ENCODE results near the gene NT5DC3.

DNA sequence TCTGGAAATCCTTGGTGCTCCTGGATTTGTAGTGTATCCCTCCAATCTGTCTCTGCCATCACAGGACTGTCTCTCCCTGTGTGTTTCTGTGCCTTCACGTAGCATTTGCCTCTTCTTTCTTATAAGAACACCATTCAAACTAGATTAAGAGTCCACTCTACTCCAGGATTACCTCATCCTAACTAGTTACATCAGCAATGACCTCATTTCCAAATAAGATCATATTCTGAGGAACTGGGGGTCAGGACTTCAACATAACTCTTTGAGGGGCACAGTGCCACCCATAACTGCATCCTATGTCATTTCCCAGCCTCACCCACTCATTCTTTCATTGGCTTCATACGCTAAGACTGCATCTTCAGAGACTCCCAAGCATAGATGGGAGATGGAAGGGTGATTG is 106.2 kb downstream of the NT5DC3 start:
- TF ChIP-seq ZBTB21 (CRISPR knock-in tag; IDR thresholded peaks at IDR 0.05; ENCODE audit: borderline replicate concordance): no peak
- no peak for TF ChIP-seq ETV6 (CRISPR knock-in tag; IDR thresholded peaks at IDR 0.05)
- TF ChIP-seq, protein P1, sequence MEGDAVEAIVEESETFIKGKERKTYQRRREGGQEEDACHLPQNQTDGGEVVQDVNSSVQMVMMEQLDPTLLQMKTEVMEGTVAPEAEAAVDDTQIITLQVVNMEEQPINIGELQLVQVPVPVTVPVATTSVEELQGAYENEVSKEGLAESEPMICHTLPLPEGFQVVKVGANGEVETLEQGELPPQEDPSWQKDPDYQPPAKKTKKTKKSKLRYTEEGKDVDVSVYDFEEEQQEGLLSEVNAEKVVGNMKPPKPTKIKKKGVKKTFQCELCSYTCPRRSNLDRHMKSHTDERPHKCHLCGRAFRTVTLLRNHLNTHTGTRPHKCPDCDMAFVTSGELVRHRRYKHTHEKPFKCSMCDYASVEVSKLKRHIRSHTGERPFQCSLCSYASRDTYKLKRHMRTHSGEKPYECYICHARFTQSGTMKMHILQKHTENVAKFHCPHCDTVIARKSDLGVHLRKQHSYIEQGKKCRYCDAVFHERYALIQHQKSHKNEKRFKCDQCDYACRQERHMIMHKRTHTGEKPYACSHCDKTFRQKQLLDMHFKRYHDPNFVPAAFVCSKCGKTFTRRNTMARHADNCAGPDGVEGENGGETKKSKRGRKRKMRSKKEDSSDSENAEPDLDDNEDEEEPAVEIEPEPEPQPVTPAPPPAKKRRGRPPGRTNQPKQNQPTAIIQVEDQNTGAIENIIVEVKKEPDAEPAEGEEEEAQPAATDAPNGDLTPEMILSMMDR (IDR thresholded peaks at IDR 0.05): no peak
- TF ChIP-seq, protein P2, sequence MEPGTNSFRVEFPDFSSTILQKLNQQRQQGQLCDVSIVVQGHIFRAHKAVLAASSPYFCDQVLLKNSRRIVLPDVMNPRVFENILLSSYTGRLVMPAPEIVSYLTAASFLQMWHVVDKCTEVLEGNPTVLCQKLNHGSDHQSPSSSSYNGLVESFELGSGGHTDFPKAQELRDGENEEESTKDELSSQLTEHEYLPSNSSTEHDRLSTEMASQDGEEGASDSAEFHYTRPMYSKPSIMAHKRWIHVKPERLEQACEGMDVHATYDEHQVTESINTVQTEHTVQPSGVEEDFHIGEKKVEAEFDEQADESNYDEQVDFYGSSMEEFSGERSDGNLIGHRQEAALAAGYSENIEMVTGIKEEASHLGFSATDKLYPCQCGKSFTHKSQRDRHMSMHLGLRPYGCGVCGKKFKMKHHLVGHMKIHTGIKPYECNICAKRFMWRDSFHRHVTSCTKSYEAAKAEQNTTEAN (CRISPR knock-in tag; IDR thresholded peaks at IDR 0.05): no peak
- TF ChIP-seq GTF2I (CRISPR knock-in tag; conservative IDR thresholded peaks at IDR 0.05): no peak
- no peak for TF ChIP-seq NFYB (CRISPR knock-in tag; conservative IDR thresholded peaks at IDR 0.05; ENCODE audit: low read depth)
- TF ChIP-seq, protein P3, sequence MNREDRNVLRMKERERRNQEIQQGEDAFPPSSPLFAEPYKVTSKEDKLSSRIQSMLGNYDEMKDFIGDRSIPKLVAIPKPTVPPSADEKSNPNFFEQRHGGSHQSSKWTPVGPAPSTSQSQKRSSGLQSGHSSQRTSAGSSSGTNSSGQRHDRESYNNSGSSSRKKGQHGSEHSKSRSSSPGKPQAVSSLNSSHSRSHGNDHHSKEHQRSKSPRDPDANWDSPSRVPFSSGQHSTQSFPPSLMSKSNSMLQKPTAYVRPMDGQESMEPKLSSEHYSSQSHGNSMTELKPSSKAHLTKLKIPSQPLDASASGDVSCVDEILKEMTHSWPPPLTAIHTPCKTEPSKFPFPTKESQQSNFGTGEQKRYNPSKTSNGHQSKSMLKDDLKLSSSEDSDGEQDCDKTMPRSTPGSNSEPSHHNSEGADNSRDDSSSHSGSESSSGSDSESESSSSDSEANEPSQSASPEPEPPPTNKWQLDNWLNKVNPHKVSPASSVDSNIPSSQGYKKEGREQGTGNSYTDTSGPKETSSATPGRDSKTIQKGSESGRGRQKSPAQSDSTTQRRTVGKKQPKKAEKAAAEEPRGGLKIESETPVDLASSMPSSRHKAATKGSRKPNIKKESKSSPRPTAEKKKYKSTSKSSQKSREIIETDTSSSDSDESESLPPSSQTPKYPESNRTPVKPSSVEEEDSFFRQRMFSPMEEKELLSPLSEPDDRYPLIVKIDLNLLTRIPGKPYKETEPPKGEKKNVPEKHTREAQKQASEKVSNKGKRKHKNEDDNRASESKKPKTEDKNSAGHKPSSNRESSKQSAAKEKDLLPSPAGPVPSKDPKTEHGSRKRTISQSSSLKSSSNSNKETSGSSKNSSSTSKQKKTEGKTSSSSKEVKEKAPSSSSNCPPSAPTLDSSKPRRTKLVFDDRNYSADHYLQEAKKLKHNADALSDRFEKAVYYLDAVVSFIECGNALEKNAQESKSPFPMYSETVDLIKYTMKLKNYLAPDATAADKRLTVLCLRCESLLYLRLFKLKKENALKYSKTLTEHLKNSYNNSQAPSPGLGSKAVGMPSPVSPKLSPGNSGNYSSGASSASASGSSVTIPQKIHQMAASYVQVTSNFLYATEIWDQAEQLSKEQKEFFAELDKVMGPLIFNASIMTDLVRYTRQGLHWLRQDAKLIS (CRISPR knock-in tag; IDR thresholded peaks at IDR 0.05; ENCODE audit: borderline replicate concordance): no peak
- no peak for TF ChIP-seq ESRRA (CRISPR knock-in tag; IDR thresholded peaks at IDR 0.05; ENCODE audit: borderline replicate concordance)
- TF ChIP-seq, protein P4, sequence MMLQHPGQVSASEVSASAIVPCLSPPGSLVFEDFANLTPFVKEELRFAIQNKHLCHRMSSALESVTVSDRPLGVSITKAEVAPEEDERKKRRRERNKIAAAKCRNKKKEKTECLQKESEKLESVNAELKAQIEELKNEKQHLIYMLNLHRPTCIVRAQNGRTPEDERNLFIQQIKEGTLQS (CRISPR knock-in tag; conservative IDR thresholded peaks at IDR 0.05): no peak
- TF ChIP-seq FOXJ3 (CRISPR knock-in tag; IDR thresholded peaks at IDR 0.05; ENCODE audit: borderline replicate concordance): no peak
- TF ChIP-seq, protein P5, sequence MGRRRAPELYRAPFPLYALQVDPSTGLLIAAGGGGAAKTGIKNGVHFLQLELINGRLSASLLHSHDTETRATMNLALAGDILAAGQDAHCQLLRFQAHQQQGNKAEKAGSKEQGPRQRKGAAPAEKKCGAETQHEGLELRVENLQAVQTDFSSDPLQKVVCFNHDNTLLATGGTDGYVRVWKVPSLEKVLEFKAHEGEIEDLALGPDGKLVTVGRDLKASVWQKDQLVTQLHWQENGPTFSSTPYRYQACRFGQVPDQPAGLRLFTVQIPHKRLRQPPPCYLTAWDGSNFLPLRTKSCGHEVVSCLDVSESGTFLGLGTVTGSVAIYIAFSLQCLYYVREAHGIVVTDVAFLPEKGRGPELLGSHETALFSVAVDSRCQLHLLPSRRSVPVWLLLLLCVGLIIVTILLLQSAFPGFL (CRISPR knock-in tag; IDR thresholded peaks at IDR 0.05; ENCODE audit: borderline replicate concordance): no peak
- TF ChIP-seq, protein P6, sequence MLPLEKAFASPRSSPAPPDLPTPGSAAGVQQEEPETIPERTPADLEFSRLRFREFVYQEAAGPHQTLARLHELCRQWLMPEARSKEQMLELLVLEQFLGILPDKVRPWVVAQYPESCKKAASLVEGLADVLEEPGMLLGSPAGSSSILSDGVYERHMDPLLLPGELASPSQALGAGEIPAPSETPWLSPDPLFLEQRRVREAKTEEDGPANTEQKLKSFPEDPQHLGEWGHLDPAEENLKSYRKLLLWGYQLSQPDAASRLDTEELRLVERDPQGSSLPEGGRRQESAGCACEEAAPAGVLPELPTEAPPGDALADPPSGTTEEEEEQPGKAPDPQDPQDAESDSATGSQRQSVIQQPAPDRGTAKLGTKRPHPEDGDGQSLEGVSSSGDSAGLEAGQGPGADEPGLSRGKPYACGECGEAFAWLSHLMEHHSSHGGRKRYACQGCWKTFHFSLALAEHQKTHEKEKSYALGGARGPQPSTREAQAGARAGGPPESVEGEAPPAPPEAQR (CRISPR knock-in tag; IDR thresholded peaks at IDR 0.05): no peak

Measured in WTC11 (cell line).